Hypothalamus (tissue), 51 donors: ENCODE measurements around the gene COLEC11.
"Not testable (repeated sequence)": the region's sequence is repeated elsewhere in the genome, so short reads cannot be mapped to it uniquely, and the experiment has no call there.

ENCODE experiments used
- DNase-seq, 51 donors: peaks; one replicate each; lab custom pipeline; 2025; lab: John Stamatoyannopoulos, UW

The COLEC11 gene

DNA sequence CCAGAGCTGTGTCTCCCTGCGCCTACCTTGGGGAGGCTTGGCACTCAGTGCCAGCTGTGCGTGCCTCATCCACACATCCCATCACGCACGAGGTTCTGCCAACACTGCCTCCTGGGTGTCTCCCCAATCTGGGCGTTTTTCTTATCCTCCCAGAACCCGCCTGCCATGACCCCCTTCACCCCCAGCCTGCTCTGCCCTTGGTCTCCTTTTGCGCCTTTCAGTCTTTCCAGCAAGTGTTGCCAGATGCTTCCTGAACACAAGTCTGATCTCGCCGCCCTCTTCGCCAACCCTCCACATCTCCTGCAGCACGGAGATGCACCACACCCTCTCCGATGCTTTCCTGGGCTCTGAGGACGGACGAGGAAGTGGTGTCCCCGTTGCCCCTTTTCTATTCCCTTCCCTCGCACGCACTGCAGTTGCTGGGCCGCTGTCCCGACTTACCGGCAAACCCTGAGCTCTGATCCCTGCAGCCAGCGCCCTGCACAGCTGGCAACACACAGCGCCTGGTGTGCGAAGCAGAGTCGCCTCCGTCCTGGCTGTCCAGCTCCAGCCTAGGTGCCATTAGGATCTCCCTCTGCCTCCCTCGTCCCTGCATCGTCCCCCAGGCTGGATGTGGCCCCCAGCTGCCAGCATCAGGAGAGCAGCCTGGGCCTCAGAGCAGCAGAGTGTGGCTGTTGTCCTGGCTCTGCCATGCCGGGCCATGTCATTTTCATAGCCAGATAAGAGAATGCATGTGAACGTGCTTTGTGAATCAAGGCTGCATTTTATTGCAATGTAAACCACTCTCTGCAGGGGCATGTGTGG lies 40.5 kb downstream of the COLEC11 start:
- no peak for DNase-seq

DNA sequence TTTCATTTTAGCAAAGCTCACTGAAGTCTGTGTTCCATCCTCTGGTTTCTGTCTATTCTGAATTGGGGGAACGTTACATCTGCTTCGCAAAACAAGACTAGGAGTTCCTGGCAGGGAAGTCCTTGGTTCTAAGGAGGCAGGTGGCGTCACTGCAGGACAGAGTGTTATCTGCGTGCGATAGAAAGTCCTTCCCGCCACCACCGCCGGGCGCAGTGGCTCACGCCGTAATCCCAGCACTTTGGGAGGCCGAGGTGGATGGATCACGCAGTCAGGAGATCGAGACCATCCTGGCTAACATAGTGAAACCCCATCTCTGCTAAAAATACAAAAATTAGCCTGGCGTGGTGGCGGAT lies 41.0 kb downstream of the COLEC11 start:
- DNase-seq = not testable (repeated sequence)

DNA sequence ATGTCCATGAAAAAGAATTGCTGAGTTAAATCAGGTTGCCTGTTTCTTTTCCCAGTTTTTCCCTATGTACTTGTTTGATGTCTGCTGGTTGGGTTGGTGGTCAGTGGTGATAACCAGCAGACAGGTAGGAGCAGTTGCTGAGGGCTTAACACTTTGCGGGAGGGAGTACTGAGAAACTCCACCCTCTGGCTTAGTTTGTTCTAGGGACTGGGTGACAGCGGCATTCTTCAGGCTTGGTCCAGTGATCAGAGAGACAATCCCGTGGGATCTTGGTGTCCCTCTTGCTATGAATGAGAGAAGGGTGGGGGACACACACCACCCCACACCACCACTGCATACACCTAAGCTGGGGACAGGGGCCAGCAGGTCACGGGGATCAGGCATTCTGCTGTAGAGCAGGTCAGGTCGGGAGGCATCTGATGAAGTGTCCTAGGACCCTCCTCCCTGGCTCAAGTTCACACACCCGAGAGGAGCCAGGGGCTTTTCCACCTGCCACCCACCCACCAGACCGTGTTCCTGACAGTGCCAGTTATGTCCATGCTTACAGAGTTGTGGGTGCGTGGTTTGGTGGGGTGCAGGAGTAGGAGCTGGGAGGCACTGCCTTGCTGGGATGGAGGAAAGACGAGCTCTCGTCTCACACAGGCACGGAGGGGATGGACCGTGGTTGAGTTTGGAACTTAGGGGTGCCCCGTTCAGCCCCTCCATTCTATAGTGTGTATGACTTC lies 41.8 kb downstream of the COLEC11 start:
- DNase-seq = no peak

DNA sequence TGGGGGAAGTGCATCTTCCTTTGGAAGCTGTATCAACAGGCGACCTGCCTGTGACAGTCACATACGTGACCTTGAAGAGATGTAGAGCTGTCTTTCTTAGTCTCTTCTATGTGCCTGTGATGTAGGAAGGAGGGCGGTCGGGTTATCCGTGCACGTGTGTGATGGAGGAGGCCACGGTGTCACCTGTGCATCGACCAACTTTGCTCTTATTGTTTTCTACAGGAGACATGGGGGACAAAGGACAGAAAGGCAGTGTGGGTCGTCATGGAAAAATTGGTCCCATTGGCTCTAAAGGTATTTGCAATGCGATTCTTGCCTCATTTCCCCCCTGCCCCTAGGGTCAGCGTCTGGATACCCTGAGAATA lies 42.4 kb downstream of the COLEC11 start:
- DNase-seq = no peak

DNA sequence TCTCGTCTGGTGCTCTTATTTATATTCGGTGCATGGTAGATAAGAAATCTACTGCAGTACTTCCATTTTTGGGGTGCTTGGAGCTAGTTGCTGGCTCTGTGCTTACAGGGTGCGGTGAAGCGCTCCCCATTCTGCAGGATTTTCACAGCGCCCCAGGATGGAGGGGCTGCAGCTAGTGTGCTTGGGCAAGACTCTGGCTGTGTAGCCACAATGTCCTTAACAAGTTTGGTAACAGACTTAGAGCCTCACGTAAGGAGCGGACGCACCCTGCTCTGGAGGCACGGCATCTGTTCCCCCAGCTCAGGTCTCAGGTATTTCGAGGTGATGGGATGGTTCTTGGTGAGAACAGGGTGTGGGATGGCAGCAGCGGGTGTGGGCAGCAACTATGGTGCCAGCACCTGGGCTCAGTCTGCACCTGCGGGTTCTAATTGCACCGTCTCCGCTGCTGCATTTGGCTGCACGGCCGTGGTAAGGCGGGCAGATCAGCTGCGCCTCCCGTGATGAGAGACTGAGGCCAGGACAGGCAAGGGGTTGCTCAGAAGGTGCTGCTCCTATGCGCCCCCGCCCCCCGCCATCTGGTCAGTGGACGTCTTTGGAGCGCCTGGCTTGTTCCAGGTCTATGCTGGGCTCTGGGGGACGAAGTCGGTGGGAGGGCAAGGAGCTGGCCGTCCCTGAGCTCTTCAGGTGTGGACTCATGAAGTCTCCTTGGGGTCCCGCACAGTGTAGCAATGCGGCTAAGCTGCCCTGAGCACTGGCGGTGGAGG lies 43.0 kb downstream of the COLEC11 start:
- DNase-seq = no peak

DNA sequence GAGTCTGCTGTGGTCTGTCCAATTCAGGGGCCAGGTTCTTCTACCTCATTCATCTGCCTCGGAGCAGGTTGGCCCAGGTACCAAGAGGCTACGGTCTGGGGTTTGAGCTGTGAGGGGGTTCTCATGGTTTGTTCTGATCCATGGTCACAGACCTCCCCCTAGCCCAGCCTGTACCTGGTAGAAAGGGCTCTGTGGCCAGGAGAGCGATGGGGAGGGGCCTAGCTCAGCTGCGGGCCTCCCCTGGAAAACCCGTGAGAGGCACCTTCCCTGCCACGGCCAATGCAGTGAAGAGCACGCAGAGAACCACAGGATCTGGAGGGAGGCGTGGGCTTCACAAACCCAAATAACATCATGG lies 43.5 kb downstream of the COLEC11 start:
- no peak for DNase-seq

DNA sequence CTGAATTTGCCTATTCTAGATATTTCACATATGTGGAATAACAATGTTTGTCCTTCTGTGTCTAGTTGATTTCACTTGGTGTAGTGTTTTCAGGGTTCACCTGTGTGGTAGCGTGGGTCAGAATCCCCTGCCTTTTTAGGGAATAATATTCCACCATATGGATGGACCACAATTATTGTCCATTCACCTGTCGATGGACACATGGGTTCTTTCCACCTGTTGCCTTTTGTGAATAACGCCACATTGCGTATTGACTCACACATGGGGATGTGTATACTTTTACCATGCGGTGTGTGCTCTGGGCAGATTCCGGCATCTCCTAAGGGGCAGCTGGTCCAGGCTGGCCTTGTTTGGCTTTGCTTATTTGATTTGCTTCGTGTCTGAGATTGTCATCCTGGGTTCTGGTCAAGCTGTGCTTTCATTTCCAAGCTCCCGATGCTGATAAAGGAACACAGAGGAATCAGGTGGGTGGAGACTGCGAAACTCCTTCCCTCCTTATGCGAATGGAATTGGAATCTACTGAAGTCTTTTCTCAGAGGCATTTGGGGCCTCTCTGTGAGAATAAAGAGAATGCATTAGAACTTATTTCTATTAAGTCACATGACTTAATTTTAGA lies 44.2 kb downstream of the COLEC11 start:
- no peak for DNase-seq

DNA sequence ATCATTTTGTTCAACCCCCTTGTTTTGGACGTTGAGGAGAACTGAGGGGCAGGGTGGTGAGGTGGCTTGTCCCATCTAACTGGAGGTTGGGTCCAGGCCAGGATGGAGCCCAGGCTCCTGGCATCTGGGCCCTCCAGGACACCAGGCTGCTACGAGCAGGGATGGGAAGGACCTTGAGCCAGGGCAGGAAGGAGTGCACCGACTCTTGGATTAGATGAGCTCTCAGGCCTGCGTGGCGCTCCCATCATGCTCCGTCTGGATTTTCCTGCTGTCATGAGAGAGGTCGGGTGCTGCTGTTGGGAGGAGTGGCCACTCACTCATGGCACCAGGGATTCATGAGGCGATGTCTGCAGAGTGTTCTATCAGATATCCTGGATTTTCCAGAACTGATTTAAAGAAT lies 44.7 kb downstream of the COLEC11 start:
- DNase-seq = no peak

DNA sequence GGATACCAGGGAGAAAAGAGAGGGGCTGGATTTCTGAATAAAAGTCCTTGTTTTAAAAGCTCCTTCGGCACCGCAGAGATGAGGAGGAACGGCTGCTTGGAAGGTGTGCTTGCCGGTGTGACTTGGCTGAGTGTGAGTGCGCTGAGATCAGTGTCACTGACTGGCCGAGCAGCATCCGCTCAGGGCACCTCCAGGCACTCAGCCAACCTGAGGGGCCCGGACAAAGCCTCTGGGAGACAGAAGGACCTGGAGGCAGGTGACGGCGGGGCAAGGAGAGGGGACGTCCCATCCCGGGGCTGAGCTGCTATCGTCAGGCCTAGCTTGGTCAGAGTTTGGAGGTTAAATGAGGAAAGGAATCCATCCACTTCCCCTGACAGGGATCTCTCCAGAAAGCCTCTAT lies 46.3 kb downstream of the COLEC11 start:
- DNase-seq = no peak

DNA sequence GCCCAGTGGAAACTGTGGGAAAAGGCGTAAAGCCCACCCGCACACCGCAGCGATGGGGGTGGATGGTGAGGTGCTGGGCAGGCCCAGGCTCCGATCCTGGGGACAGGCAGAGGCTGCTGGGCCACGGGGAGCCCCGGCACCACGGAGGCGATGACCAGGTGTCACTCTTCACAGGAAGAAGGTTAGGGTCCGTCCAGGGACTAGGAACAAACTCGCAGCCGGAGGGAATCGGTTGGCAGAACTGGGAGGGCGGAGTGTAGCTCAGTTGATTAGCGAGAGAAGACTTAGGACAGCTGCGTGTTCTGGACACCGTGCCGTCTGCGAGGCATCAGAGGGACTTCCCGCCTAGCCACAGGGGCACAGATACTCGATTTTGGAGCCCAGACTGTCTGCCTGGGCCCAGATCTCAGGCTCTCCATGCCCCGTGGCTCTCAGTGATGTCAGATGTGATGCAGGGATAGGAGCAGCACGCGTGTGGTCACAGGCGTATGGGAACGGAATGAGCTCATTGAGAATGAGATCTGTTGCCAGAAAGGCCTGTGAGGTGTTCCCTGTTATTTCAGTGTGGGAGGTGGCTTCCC lies 47.0 kb downstream of the COLEC11 start:
- no peak for DNase-seq

DNA sequence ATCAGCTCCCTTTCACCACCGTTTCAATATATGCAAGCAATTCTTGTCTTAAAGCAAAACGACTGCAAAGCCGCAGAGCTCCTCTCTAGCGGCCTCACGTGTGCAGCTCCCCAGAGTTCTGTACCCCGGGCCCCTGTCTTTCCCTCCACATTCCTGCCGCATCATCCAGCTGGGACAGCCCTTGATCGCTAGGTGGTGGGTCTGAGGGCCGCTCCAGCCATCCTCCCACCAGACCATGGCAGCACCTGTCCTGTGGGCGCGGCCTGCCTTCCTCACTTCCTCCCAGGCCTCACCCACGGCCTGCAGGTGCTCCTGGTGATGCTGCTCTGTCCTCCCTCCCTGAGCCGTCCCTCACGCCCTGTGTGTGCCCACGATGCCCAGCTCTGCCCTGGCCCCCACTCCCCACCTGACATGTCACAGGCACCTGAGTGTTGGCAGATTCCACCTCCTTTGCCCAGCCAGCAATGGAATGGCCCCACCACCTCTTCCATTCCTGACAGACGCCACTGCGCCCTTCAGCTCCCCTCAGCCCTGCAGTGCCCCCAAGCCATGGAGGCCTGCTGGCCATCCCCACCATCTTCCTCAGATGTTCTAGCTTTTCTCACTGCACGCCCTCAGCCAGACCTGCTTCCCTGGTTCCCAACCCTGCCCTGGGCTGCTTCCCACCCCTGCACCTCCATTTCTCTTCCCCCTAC lies 47.8 kb downstream of the COLEC11 start:
- DNase-seq = no peak

DNA sequence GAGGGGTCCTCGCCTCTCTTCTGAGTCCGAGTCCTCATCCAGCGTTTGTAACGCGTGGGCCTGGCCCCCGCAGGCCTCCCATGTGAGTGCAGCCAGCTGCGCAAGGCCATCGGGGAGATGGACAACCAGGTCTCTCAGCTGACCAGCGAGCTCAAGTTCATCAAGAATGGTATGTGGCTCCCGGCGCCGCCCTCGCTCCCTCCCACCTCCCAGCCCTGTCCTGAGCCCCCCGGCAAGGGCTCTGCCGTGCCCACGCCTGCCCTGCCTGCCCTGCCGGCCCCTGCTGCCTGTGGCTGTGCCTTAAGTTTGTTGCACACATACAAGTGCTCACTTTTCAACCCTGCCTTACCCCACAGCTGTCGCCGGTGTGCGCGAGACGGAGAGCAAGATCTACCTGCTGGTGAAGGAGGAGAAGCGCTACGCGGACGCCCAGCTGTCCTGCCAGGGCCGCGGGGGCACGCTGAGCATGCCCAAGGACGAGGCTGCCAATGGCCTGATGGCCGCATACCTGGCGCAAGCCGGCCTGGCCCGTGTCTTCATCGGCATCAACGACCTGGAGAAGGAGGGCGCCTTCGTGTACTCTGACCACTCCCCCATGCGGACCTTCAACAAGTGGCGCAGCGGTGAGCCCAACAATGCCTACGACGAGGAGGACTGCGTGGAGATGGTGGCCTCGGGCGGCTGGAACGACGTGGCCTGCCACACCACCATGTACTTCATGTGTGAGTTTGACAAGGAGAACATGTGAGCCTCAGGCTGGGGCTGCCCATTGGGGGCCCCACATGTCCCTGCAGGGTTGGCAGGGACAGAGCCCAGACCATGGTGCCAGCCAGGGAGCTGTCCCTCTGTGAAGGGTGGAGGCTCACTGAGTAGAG lies 48.7 kb downstream of the COLEC11 start:
- no peak for DNase-seq

DNA sequence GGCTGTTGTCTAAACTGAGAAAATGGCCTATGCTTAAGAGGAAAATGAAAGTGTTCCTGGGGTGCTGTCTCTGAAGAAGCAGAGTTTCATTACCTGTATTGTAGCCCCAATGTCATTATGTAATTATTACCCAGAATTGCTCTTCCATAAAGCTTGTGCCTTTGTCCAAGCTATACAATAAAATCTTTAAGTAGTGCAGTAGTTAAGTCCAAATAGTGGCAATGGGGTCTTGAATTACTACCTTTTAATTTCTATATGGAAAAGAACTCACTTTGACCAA lies 49.3 kb downstream of the COLEC11 start:
- no peak for DNase-seq

DNA sequence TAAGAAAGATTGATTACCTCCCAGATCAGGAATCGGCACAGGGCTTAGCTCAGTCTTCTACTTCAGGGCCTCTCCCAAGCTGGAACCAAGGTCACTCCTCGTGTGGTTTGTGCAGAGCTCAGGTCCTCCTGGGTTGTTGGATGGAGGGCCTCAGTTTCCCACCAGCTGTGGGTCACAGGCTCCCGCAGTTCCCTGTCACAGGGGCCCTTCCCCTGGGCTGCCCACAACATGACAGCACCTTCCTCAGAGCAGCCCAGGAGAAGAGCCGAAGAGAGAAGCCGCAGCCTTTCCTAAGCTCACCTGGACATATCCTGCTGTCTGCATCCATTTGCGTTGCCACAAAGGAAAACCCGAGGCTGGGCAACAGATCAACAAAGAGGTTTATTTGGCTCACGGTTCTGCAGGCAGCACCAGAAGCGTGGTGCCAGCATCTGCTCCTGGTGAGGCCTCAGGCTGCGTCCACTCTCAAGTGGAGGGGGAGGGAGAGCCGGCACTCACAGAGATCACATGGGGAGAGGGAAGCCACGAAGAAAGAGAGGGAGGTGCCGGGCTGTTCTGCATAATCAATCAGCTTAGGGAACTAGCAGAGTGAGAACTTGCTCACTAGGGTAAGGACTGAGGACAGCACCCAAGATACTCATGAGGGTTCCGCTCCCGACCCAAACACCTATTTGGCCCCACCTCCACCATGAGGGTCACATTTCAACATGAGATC lies 50.1 kb downstream of the COLEC11 start:
- no peak for DNase-seq

DNA sequence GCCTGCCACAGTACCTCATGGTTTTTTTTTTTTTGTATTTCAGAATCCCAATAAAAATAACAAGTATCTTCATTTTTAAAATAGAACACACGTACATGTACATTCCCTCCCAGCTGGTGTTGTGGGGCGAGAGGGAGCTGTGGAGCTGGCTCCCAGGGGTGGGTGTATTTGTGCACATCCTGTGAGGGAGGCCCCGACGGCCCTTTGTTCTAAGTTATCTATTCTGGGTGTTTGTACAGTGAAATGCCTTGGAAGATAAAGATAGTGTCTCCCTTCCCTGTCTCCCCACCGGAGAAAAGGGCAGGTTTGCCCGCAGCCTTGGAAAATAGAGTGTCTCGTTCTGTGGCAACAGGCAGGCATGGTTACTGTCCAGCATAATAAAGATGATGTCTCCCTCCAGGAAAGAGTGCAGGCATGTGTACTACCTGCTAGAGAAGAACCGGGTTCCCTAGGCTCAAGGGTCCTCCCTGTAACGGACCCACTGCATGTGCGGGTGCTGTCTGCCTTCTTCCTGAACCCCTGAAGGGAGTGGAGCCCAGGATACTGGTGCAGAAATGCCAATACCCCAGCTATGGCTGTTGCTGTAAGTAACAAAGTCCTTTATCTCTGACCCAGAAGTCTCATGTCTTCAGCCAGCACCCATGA lies 51.0 kb downstream of the COLEC11 start:
- no peak for DNase-seq

DNA sequence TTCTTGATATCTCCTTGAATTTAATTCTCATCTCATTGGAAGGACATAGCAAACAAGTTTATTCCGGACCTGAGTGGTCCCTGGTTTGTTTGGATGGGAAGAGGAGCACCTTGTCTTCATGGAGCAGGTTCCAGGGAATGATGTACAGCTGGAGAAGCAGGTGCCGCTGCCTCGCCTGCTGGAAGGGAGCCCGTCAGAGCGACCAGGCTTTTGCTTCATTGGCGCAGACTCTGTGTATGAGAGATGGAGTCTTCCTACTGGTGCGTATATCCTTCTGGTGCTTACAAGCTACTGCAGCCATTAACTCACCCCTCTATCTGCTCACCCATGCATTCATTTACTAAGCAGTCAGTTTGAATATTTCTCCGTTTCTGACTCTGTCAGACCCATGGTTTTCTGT lies 51.5 kb downstream of the COLEC11 start:
- DNase-seq = no peak

DNA sequence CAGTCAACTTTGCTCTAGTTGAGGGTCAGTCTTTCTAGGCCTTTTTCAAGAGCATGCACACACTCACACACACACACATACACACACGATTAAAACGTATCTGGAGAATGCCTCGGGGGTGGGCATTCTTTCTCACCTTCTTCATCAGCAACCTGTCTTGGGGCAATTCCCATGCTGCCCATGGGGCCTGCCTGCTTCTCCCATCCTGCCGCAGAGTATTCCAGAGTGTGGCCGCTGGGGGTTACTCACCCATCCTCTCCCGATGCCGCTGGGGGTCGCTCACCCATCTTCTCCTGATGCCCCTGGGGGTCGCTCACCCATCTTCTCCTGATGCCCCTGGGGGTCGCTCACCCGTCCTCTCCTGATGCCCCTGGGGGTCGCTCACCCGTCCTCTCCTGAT lies 52.3 kb downstream of the COLEC11 start:
- no peak for DNase-seq

DNA sequence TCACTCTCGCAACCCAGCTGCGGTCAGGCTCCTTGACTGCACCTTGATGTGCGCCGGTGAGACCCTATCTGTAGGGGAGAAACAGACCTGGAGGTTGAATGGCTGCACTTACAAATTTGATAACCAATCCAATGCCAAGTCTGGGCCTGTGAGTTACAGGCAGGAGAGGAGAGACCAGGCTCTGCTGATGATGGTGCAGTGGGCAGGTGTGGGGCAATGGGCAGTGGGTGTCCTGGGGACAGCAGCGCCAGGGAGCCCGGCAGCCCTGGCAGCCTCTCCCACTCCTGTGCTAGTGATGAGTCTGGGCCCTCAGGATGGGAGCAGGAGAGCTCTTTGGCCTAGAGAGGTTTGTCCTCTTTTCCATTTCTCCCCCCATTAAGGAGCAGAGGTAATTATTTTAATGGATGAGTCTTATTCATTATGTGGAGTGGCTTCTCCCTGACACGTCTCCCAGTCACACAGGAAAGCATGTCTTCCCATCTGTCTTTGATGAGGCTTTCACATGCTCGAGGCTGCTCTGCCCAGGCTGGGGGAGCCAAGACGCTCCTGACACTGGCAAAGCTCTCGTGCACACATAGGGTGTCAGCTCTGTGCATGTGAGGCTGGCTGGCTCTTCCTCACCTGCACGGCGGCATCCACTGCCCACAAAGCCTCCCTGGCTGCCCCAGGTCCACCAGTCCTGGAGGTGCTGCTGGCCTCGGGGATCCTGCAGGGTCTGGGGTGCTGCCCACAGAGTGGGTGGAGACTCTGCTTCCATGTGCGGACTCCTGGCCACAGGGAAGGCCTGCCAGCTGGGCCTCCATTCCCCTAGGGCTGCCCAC lies 53.1 kb downstream of the COLEC11 start:
- DNase-seq = no peak
